H1 (cell line): ENCODE measurements around the gene ZNF385B. TPM values are rescaled to one million over a fixed set of nuclear protein-coding genes. Genes with fewer than 3 reads are reported as not detected.

ENCODE experiments used
- CTCF ChIA-PET: fragments of 300-600 bp; sonication (Branson Sonifier 250); formaldehyde crosslinking; loops from one replicate; lab custom pipeline; 2021; ENCODE audit not compliant: partially characterized antibody; lab: Charles Lee
- POLR2A ChIA-PET: fragments of 300-600 bp; sonication (Branson Sonifier 250); formaldehyde crosslinking; loops from one replicate; lab custom pipeline; 2021; ENCODE audit warnings: inconsistent platforms; ENCODE audit not compliant: partially characterized antibody; lab: Charles Lee
- DNase-seq, 2 experiments: peaks; one replicate each; pipeline versions ENCODE4 v3.0.0 to v3.0.0-alpha.2; 2010 to 2022; ENCODE audit warnings: low spot score in 2 of 2, low read depth in 1 of 2, mixed read lengths in 1 of 2
- FAIRE-seq: peaks from 2 replicates; lab custom pipeline; 2011; peaks lifted over from hg19 to GRCh38; lab: Jason Lieb, UNC
- H2AFZ ChIP-seq: 2 replicates; pipeline ENCODE4 v1.8.1; 2012; ENCODE audit warnings: low read length, inconsistent platforms
- H2AK5ac ChIP-seq: 2 replicates; pipeline ENCODE4 v1.6.1; 2013; ENCODE audit warnings: low read depth, low read length
- H2BK120ac ChIP-seq: replicated peaks from 2 replicates; pipeline ENCODE3; 2013; ENCODE audit warnings: low read depth, low read length, inconsistent platforms
- H2BK12ac ChIP-seq: 2 replicates; pipeline ENCODE4 v1.6.1; 2013; ENCODE audit warnings: low read depth, low read length
- H2BK15ac ChIP-seq: 2 replicates; pipeline ENCODE4 v1.6.1; 2013; ENCODE audit warnings: low read length
- H2BK20ac ChIP-seq: 2 replicates; pipeline ENCODE4 v1.6.1; 2013; ENCODE audit warnings: low read length
- H2BK5ac ChIP-seq: 2 replicates; pipeline ENCODE4 v1.6.1; 2013; ENCODE audit warnings: low read depth, low read length
- H3K14ac ChIP-seq: 2 replicates; pipeline ENCODE4 v1.6.1; 2013; ENCODE audit warnings: inconsistent platforms; ENCODE audit not compliant: insufficient read length
- H3K18ac ChIP-seq: 2 replicates; pipeline ENCODE4 v1.6.1; 2013; ENCODE audit warnings: low read length; ENCODE audit errors: extremely low read depth
- H3K23ac ChIP-seq: 2 replicates; pipeline ENCODE4 v1.6.1; 2013; ENCODE audit warnings: inconsistent platforms; ENCODE audit not compliant: insufficient read length
- H3K23me2 ChIP-seq: 2 replicates; pipeline ENCODE4 v1.6.1; 2013; ENCODE audit warnings: low read depth, low read length
- H3K27ac ChIP-seq: 2 replicates; pipeline ENCODE4 v1.6.1; 2011; ENCODE audit warnings: low read depth, low read length, inconsistent platforms
- H3K27me3 ChIP-seq, 4 experiments: replicated peaks in 1 of 4; 1 replicate in 1 of 4; 2 replicates in 3 of 4; pipeline versions ENCODE4 v1.6.1 to v1.8.1; 2011 to 2013; ENCODE audit warnings: low read length in 3 of 4, mild to moderate bottlenecking in 3 of 4, inconsistent platforms in 2 of 4, mixed read lengths in 2 of 4, moderate library complexity in 1 of 4; ENCODE audit not compliant: control insufficient read depth in 3 of 4, insufficient read depth in 3 of 4; ENCODE audit errors: extremely low read depth in 1 of 4
- H3K36me3 ChIP-seq, 4 experiments: 2 replicates each; pipeline versions ENCODE4 v1.6.1 to v1.8.1; 2011 to 2013; ENCODE audit warnings: mild to moderate bottlenecking in 4 of 4, low read length in 3 of 4, moderate library complexity in 2 of 4, control low read depth in 1 of 4, inconsistent platforms in 1 of 4; ENCODE audit not compliant: insufficient read depth in 4 of 4, control insufficient read depth in 2 of 4
- H3K4ac ChIP-seq: replicated peaks from 2 replicates; pipeline ENCODE3; 2013; ENCODE audit warnings: low read length, low read depth, mixed read lengths, inconsistent platforms; ENCODE audit not compliant: insufficient read length
- H3K4me1 ChIP-seq, 4 experiments: replicated peaks in 1 of 4; 1 replicate in 1 of 4; 2 replicates in 3 of 4; pipeline versions ENCODE4 v1.6.1 to v1.8.1; 2011 to 2013; ENCODE audit warnings: low read length in 3 of 4, inconsistent platforms in 2 of 4, mixed read lengths in 1 of 4; ENCODE audit not compliant: insufficient read depth in 4 of 4, control insufficient read depth in 3 of 4
- H3K4me2 ChIP-seq, 2 experiments: 2 replicates each; pipeline versions ENCODE4 v1.6.1 to v1.8.1; 2011 to 2013; ENCODE audit warnings: low read depth in 2 of 2, low read length in 2 of 2, control low read depth in 1 of 2, inconsistent platforms in 1 of 2, mild to moderate bottlenecking in 1 of 2; ENCODE audit not compliant: insufficient read depth in 1 of 2
- H3K4me3 ChIP-seq, 4 experiments: fragments of 200-600, 300-600 bp in 1 of 4; sonication (generic), shearing (Covaris generic), sonication (Bioruptor Twin) in 1 of 4; 2 replicates each; pipeline versions ENCODE4 v1.5.1 to v1.8.1; 2011 to 2016; ENCODE audit warnings: low read length in 4 of 4, low read depth in 3 of 4, control low read depth in 2 of 4, inconsistent platforms in 2 of 4, mild to moderate bottlenecking in 2 of 4, mixed read lengths in 1 of 4, moderate library complexity in 1 of 4; ENCODE audit not compliant: insufficient read depth in 2 of 4; ENCODE audit errors: extremely low read depth in 1 of 4
- H3K56ac ChIP-seq: replicated peaks from 2 replicates; pipeline ENCODE3; 2013; ENCODE audit warnings: low read depth, mild to moderate bottlenecking, mixed read lengths, low read length, inconsistent platforms; ENCODE audit not compliant: insufficient read length
- H3K79me1 ChIP-seq: 2 replicates; pipeline ENCODE4 v1.6.1; 2013; ENCODE audit warnings: low read depth, low read length, control low read depth
- H3K79me2 ChIP-seq, 2 experiments: 2 replicates each; pipeline versions ENCODE4 v1.6.1 to v1.8.1; 2012 to 2013; ENCODE audit warnings: low read length in 2 of 2, mild to moderate bottlenecking in 2 of 2, inconsistent platforms in 1 of 2; ENCODE audit not compliant: insufficient read depth in 2 of 2, control insufficient read depth in 1 of 2
- H3K9ac ChIP-seq, 4 experiments: replicated peaks in 1 of 4; 1 replicate in 1 of 4; 2 replicates in 3 of 4; pipeline versions ENCODE4 v1.6.1 to v1.8.1; 2011 to 2013; ENCODE audit warnings: low read depth in 3 of 4, low read length in 3 of 4, control low read depth in 2 of 4, mild to moderate bottlenecking in 2 of 4, moderate library complexity in 2 of 4, inconsistent platforms in 1 of 4; ENCODE audit errors: extremely low read depth in 1 of 4
- H3K9me3 ChIP-seq, 2 experiments: 2 replicates each; pipeline versions ENCODE4 v1.6.1 to v1.8.1; 2012 to 2013; ENCODE audit warnings: mild to moderate bottlenecking in 2 of 2, moderate library complexity in 2 of 2, control low read depth in 1 of 2, inconsistent platforms in 1 of 2, low read depth in 1 of 2, low read length in 1 of 2, mixed read lengths in 1 of 2; ENCODE audit not compliant: insufficient read depth in 2 of 2
- H4K20me1 ChIP-seq, 2 experiments: replicated peaks in 1 of 2; 2 replicates each; pipeline versions ENCODE3 to v1.8.1; 2011 to 2013; ENCODE audit warnings: inconsistent platforms in 2 of 2, low read length in 2 of 2, mild to moderate bottlenecking in 1 of 2; ENCODE audit not compliant: insufficient read depth in 2 of 2, control insufficient read depth in 1 of 2
- H4K5ac ChIP-seq: 2 replicates; pipeline ENCODE4 v1.6.1; 2013; ENCODE audit warnings: low read length, low read depth, mixed read lengths, inconsistent platforms; ENCODE audit not compliant: insufficient read length
- H4K8ac ChIP-seq: 2 replicates; pipeline ENCODE4 v1.8.0; 2013; ENCODE audit warnings: mild to moderate bottlenecking, moderate library complexity, low read length, inconsistent platforms; ENCODE audit not compliant: insufficient read depth; ENCODE audit errors: extremely low read depth
- H4K91ac ChIP-seq: replicated peaks from 2 replicates; pipeline ENCODE3; 2013; ENCODE audit warnings: low read length, mixed read lengths, inconsistent platforms; ENCODE audit not compliant: insufficient read length
- ASH2L ChIP-seq: fragments of 200-600, 300-600 bp; sonication (generic); IDR thresholded peaks from one replicate; pipeline ENCODE4 v1.7.1; 2017; ENCODE audit warnings: low read length
- BACH1 ChIP-seq: IDR thresholded peaks from 2 replicates; pipeline ENCODE4 v1.6.1; 2012; ENCODE audit warnings: low read length, improper control_type of control experiment
- CEBPB ChIP-seq: IDR thresholded peaks from 2 replicates; pipeline ENCODE4 v1.6.1; 2012; ENCODE audit warnings: low read depth, low read length
- GTF2F1 ChIP-seq: IDR thresholded peaks from 2 replicates; pipeline ENCODE4 v1.6.1; 2012; ENCODE audit warnings: low read depth, low read length, improper control_type of control experiment, borderline replicate concordance
- KDM1A ChIP-seq: fragments of 200-600, 300-600 bp; sonication (generic); IDR thresholded peaks from 2 replicates; pipeline ENCODE4 v1.7.1; 2016; ENCODE audit warnings: mild to moderate bottlenecking, low read length, borderline replicate concordance
- KDM4A ChIP-seq: IDR thresholded peaks from one replicate; pipeline ENCODE4 v1.7.1; 2012; ENCODE audit warnings: low read depth, mild to moderate bottlenecking, moderate library complexity, low read length, inconsistent platforms; ENCODE audit not compliant: severe bottlenecking
- NANOG ChIP-seq: IDR thresholded peaks from 2 replicates; pipeline ENCODE4 v1.6.1; 2011; ENCODE audit warnings: low read length, low read depth, mild to moderate bottlenecking, inconsistent platforms; ENCODE audit not compliant: insufficient read depth, poor library complexity, severe bottlenecking
- RAD21 ChIP-seq, 2 experiments: IDR thresholded peaks in 1 of 2; conservative IDR thresholded peaks in 1 of 2; 2 replicates each; pipeline ENCODE4 v1.6.1; 2011; ENCODE audit warnings: low read depth in 2 of 2, low read length in 2 of 2, improper control_type of control experiment in 1 of 2, inconsistent platforms in 1 of 2, mild to moderate bottlenecking in 1 of 2, moderate library complexity in 1 of 2
- RBBP5 ChIP-seq: IDR thresholded peaks from 2 replicates; pipeline ENCODE4 v1.7.1; 2012; ENCODE audit warnings: low read depth, mild to moderate bottlenecking, inconsistent platforms, low read length, moderate library complexity, borderline replicate concordance
- RFX5 ChIP-seq: IDR thresholded peaks from 2 replicates; pipeline ENCODE4 v1.6.1; 2011; ENCODE audit warnings: low read depth, low read length, improper control_type of control experiment, borderline replicate concordance
- RXRA ChIP-seq: IDR thresholded peaks from 2 replicates; pipeline ENCODE4 v1.6.1; 2011; ENCODE audit warnings: low read depth, mild to moderate bottlenecking, low read length, moderate library complexity; ENCODE audit not compliant: insufficient read depth
- SIRT6 ChIP-seq: IDR thresholded peaks from one replicate; pipeline ENCODE4 v1.7.1; 2012; ENCODE audit warnings: low read length, inconsistent platforms
- YY1 ChIP-seq: IDR thresholded peaks from 2 replicates; pipeline ENCODE4 v1.6.1; 2011; ENCODE audit warnings: low read depth, mild to moderate bottlenecking, low read length
- polyA plus RNA-seq, 7 experiments: library from polyadenylated mRNA; depleted of rRNA in 3 of 7; stranded (reverse) in 5 of 7; unstranded in 2 of 7; fragments of >200 nt in 5 of 7; fragments of 200-250 nt in 2 of 7; gene quantifications; 1 replicate in 5 of 7; 2 replicates in 1 of 7; 4 replicates in 1 of 7; pipeline versions ENCODE4 v1.2.1 to v1.2.3, GENCODE V29; 2011 to 2013; ENCODE audit warnings: missing spikeins in 2 of 7, mixed read lengths in 2 of 7
- total RNA-seq: library from RNA; stranded (reverse); fragmentation: NEBNext Ultra II Directional; extraction: Animal tissue kit (Norgen Biotek cat#: 25700); gene quantifications from 2 replicates; pipeline ENCODE4 v1.2.1, GENCODE V29; 2021
- TF ChIP-seq, protein P1 (sequence below): IDR thresholded peaks from 2 replicates; pipeline ENCODE4 v1.6.1; 2011; ENCODE audit warnings: low read depth, mild to moderate bottlenecking, low read length; ENCODE audit not compliant: insufficient read depth
- TF ChIP-seq, protein P2 (sequence below): IDR thresholded peaks from 2 replicates; pipeline ENCODE4 v1.6.1; 2012; ENCODE audit warnings: inconsistent platforms

Gene ZNF385B
- total and polyA plus RNA-seq, 2 of the 8 experiments (the other 6 are each of a cell fraction or from before 2014, with no cell fraction given) = 1.1 to 3.7 TPM

DNA sequence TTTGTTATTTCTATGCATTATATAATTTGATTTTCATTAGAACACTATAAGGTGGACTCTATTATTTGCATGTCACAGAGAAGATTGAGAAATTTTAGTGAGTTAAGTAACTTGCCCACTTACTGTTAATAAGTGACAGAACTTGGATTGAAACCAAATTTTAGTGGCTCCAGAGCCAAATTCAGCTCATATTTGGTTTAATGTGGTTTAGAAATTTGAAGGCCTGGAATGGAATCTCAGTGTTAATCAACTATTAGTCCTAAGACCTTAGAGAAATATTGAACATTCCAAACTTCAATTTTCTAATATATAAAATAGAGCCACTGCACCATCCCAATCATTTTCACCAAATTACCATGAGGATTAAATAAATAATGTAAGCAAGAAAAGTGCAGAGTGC lies 281.6 kb downstream of the ZNF385B start:
- no peak overlapping the region for H3K18ac ChIP-seq
- H2AK5ac ChIP-seq = no peak overlapping the region
- no peak overlapping the region for H2BK12ac ChIP-seq
- H3K23ac ChIP-seq = no peak overlapping the region
- H3K23me2 ChIP-seq = no peaks in the 10 kb centered on the region
- FAIRE-seq (no peak), DNase-seq (no peak)
- H2AFZ ChIP-seq = no peak overlapping the region
- H2BK5ac ChIP-seq = no peak overlapping the region
- no peaks in the 10 kb centered on the region for H3K9me3 ChIP-seq
- no peak overlapping the region for H4K91ac ChIP-seq
- no peaks in the 10 kb centered on the region for H3K79me2 ChIP-seq
- H3K4ac ChIP-seq = no peak overlapping the region
- H3K27me3 ChIP-seq = no peaks in the 10 kb centered on the region
- no peak overlapping the region for H3K4me3 ChIP-seq
- no peak overlapping the region for H3K27ac ChIP-seq
- ChIA-PET CTCF (interaction anchor here (1.1 kb wide), 1 partner anchor 16 kb away, joined by 3 read pairs; no protein-coding TSS in a partner anchor), POLR2A (no interaction called here)
- no peak overlapping the region for H2BK20ac ChIP-seq
- no peak overlapping the region for H4K8ac ChIP-seq
- H3K4me1 ChIP-seq = no peaks in the 10 kb centered on the region
- H4K20me1 ChIP-seq = no peaks in the 10 kb centered on the region
- no peak overlapping the region for H2BK120ac ChIP-seq
- no peak overlapping the region for H3K4me2 ChIP-seq
- H3K56ac ChIP-seq = no peak overlapping the region
- H4K5ac ChIP-seq = no peak overlapping the region
- no peak overlapping the region for H2BK15ac ChIP-seq
- no peaks in the 10 kb centered on the region for H3K79me1 ChIP-seq
- no peak overlapping the region for H3K9ac ChIP-seq
- H3K36me3 ChIP-seq = no peaks in the 10 kb centered on the region
- no peak overlapping the region for H3K14ac ChIP-seq
- no peak for TF ChIP-seq CEBPB
- no peak for TF ChIP-seq BACH1
- no peak for TF ChIP-seq KDM1A
- TF ChIP-seq, protein P1, sequence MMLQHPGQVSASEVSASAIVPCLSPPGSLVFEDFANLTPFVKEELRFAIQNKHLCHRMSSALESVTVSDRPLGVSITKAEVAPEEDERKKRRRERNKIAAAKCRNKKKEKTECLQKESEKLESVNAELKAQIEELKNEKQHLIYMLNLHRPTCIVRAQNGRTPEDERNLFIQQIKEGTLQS = no peak
- no peak for TF ChIP-seq GTF2F1
- TF ChIP-seq, protein P2, sequence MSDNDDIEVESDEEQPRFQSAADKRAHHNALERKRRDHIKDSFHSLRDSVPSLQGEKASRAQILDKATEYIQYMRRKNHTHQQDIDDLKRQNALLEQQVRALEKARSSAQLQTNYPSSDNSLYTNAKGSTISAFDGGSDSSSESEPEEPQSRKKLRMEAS = no peak
- no peak for TF ChIP-seq KDM4A
- no peak for TF ChIP-seq YY1
- TF ChIP-seq NANOG = no peak
- no peak for TF ChIP-seq RBBP5
- TF ChIP-seq RAD21 (IDR thresholded peaks at IDR 0.05 in 1 of 2, conservative IDR thresholded peaks at IDR 0.05 in 1 of 2; ENCODE audit: low read depth in 2 of 2, low read length in 2 of 2) = no peak
- no peak for TF ChIP-seq SIRT6
- TF ChIP-seq ASH2L = no peak
- no peak for TF ChIP-seq RXRA
- no peak for TF ChIP-seq RFX5
